COLO668 (cell line): ENCODE results near the gene PDHX.
"Not testable (repeated sequence)": the region's sequence is repeated elsewhere in the genome, so short reads cannot be mapped to it uniquely, and the experiment has no call there.

Experiments
- DNase-seq: peaks from one replicate; lab custom pipeline; 2025; ENCODE audit not compliant: unreplicated experiment; lab: John Stamatoyannopoulos, UW

The PDHX gene

GRCh38 chr11:34910817-34911216 lies 5.6 kb upstream of the PDHX start:
- DNase-seq = no peak

- no peak for DNase-seq
Measured at GRCh38 chr11:34911676-34912075, 4.7 kb upstream of the PDHX start.

DNA sequence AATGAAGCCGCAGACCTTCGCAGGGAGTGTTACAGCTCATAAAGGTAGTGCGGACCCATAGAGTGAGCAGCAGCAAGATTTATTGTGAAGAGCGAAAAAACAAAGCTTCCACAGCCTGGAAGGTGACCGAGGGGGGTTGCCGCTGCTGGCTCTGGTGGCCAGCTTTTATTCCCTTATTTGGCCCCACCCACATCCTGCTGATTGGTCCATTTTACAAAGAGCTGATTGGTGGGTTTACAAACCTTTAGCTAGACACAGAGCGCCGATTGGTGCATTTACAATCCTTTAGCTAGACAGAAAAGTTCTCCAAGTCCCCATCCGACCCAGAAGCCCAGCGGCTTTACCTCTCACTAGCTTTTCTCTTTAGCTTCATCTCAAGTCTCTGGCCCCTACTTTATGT lies 2.9 kb upstream of the PDHX start:
- not testable (repeated sequence) for DNase-seq

DNA sequence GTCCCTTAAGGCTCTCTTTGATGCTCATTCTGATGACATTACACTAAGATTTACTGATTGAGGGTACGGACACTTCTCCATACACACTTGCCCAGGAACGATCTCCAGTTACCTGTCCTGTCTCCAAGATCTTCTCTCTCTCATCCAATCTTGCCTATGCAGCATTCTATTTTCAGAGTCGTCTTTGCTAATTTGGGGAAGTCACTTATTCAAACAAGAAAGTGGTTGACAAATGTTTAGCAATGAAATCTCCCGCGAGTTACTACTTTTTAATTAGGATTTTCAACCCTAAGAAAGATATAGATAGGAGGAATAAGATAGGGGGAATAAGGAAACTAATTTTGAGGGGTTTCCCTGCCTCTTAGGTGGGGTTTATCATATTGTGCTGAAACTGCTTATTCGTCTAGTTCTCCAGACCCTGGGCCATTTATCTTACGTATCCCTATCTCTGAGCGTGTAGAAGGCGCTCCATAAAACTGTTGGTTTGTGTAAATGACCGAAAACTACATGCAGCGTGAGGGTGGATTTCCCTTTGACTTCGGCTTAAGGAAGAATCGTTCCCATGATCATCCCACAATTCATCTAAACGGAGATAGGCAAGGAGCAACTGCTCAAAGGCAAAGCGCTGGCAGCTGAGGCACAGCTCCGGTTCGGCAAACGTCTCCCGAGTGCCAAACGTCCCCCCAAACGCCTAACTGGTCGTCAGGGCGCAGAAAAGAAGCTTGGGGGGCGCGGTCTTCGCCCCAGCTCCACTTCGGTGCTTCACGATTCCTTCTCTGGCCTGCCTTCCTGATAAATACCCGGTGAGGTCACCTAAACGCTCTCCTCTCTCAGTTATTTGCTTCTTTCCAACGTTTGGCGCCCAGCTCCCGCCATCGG lies 1.0 kb upstream of the PDHX start:
- DNase-seq = no peak

- DNase-seq = no peak
Measured at GRCh38 chr11:34916843-34917770, 689 bp downstream of the PDHX start.

- no peak for DNase-seq
Measured at GRCh38 chr11:34921156-34921555, 4.7 kb downstream of the PDHX start.

DNA sequence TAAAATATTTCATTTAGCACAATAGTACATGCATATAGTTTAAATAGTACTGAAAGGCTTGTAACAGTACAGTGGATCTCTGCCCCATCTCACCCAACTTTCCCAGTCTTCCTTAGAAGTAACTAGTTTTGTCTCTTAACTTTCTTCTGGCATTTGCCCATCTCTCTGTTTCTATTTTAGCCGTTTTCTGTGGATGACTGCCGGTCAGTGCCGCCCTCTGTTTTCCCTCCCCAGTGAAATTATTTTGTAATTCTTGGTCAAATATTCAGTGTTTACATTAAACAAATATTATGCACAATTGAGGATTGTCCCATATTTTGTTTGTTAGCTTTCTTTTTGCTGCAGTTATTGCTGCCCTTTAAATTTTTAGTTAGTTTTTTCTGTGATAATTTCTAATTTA lies 8.3 kb downstream of the PDHX start:
- no peak for DNase-seq

- no peak for DNase-seq
Measured at GRCh38 chr11:34926101-34926830, 9.8 kb downstream of the PDHX start.

DNA sequence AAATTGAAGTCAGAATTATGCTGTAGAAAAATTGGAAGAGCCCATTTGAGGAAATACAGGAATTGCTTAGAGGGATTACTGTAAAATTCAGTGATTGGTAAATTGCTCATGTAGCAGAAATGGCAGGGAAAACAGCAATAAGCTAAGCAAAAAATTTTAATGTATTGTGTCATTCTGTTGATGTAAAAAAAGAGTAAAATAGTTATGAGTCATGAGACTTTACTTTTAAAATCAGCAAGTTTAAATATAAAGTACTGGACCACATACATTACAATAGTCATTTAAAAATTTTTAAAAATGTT lies 10.4 kb downstream of the PDHX start:
- no peak for DNase-seq

DNA sequence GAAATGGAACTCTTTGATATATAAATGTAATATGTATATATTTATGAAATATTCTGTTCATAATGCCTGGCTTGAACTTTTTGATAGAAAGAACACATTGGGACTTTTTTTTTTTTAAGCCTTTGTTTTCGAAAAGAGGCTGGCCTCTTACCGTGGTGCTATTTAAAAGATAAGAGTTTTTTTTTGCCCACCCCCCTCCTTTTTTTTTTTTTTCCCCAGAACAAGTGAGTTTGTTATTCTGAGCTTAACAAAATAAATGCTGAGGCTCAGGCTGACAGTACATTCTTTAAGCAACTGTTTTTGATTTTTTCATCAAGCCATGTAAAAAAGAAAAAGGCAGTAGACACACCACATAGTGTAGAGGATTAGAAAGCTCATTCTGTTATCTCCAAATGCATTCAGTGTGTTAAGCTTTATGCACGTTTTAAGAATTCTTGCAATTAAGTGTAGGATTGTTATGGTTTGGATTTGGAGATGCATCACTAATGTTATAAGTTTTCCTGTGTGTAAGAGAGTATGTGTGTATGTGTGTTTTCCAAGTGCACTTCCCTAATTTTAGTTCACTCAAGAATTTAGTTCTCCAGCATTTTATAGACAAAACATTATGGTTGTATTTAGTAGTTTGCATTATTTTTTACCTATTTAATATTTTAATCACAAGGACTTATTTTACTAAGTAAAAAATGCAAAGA lies 12.0 kb downstream of the PDHX start:
- no peak for DNase-seq

- DNase-seq = no peak
Measured at GRCh38 chr11:34928960-34929680, 12.7 kb downstream of the PDHX start.

DNA sequence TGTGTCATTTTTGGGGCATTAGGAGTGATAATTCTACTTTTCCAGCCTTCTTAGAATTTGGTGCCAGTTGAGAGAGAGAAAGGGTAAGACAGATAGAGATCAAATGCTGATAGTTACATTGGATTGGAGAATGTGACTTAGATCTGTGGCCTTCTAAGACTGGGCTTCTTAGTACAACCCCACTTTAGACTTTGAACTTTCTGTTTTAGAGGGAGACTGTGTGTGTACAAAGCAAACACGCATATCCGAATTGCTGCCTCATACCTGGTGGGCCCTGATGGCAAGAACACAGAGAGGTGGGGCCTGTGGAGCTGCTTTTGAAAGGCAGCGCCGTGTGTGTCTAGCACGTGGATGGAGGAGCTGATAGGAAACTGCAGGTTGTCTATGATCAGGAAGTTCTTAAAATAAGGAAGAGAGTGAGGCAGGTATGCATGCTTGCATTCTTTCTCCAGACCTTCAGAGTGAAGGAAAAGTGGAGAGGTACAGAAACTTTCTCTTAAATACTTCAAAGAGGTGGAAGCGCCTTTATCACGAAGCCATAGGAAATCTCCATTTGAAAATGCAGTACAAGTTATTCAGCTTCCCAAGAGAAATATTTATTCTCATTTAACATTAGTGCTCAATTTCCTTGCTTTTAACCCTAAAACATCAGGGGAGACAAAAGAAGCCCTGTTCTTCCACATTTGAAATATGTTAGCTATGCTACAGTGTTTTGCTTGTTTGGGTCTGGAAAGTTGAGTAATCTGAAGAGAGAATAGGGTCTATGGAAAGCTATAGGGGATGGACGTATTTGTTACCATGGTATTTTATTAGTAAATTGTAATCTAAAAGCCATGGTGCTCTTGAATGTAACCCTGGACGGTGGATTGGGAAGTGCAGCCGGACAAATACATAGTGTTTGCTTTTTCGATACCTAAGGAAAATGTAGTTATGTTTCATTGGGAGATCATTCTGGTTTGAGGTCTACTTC lies 13.7 kb downstream of the PDHX start:
- DNase-seq = peak; percentile 29

DNA sequence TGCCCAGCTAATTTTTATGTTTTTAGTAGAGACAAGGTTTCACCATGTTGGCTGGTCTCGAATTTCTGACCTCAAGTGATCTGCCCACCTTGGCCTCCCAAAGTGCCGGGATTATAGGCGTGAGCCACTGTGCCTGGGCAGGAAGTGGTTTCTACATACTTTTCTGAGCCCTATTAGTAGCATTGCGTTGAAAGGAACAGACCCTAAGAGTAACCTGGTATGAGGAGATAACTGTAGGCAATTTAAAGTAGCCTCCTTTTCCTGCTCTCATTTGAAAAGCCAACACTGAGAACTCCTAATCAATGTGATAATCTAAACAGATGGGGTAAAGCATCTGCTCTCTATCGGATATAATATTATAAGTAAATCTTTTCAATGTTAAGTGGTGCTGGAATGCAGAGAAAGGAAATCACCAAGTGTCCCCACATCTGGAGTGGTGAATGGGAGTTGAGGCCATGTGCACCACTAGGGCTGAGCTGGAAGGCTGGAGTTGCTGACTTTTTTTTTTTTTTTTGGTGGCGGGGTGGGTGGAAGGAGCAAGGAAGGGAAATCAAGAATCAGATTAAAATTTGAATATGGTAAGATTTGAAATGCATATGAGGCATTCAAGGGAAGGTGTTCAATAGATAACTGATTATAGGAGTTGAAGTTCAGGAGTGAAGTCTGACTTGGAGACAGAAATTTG lies 20.7 kb downstream of the PDHX start:
- no peak for DNase-seq

- no peak for DNase-seq
Measured at GRCh38 chr11:34938611-34939010, 22.2 kb downstream of the PDHX start.

GRCh38 chr11:34940026-34940677 lies 23.7 kb downstream of the PDHX start:
- DNase-seq = no peak

- no peak for DNase-seq
Measured at GRCh38 chr11:34941688-34942087, 25.3 kb downstream of the PDHX start.

- DNase-seq = no peak
Measured at GRCh38 chr11:34944692-34945091, 28.3 kb downstream of the PDHX start.

- no peak for DNase-seq
Measured at GRCh38 chr11:34948696-34949095, 32.3 kb downstream of the PDHX start.
